ENCODE measurements around the gene TEX22. TPM values are rescaled to one million over a fixed set of nuclear protein-coding genes. Genes with fewer than 3 reads are reported as not detected.

TEX22 gene
- total RNA-seq, 2 donors from 2014 or later: 0.33 TPM; not detected in 1

- no peak overlapping the region for H3K27ac ChIP-seq
- no peaks in the 10 kb centered on the region for H3K27me3 ChIP-seq
- intact Hi-C loops (cut with DNase I): no loop called here
- TF ChIP-seq POLR2A (IDR thresholded peaks at IDR 0.05): no peak
- TF ChIP-seq CTCF (IDR thresholded peaks at IDR 0.05): no peak
- H3K4me1 ChIP-seq: no peaks in the 10 kb centered on the region
- ATAC-seq: no peak
- no peak overlapping the region for H3K4me3 ChIP-seq
- no peak for DNase-seq
- no peaks in the 10 kb centered on the region for H3K9me3 ChIP-seq
- no peaks in the 10 kb centered on the region for H3K36me3 ChIP-seq (replicated peaks in 1 of 2; ENCODE audit: insufficient read depth in 1 of 2, low read depth in 2 of 2)
- WGBS, 2 donors: 71 to 86% methylated on average over 4 of the region's 4 CpGs
Measured at GRCh38 chr14:105375635-105376057, 22.7 kb upstream of the TEX22 start.

GRCh38 chr14:105376521-105377440, 21.6 kb upstream of the TEX22 start:
- no peak for ATAC-seq
- Histone ChIP-seq H3K36me3 (replicated peaks in 1 of 2; ENCODE audit: insufficient read depth in 1 of 2, low read depth in 2 of 2) (no peaks in the 10 kb centered on the region), H3K27me3 (no peaks in the 10 kb centered on the region), H3K9me3 (no peaks in the 10 kb centered on the region), H3K27ac (no peak overlapping the region), H3K4me1 (no peaks in the 10 kb centered on the region), H3K4me3 (no peak overlapping the region)
- intact Hi-C loops (cut with DNase I): no loop called here
- DNase-seq: no peak
- TF ChIP-seq POLR2A (IDR thresholded peaks at IDR 0.05) (no peak), CTCF (IDR thresholded peaks at IDR 0.05) (no peak)
- 90 to 91% methylated on average over 11 to 32 of the region's 34 CpGs for WGBS, 2 donors

GRCh38 chr14:105377555-105378182, 20.7 kb upstream of the TEX22 start:
- Histone ChIP-seq H3K36me3 (replicated peaks in 1 of 2; ENCODE audit: insufficient read depth in 1 of 2, low read depth in 2 of 2) (no peaks in the 10 kb centered on the region), H3K27me3 (no peaks in the 10 kb centered on the region), H3K27ac (no peak overlapping the region), H3K9me3 (no peaks in the 10 kb centered on the region), H3K4me3 (no peak overlapping the region), H3K4me1 (no peaks in the 10 kb centered on the region)
- 85 to 88% methylated on average over 11 to 23 of the region's 23 CpGs for WGBS, 2 donors
- no peak for ATAC-seq
- no peak for DNase-seq
- TF ChIP-seq CTCF (IDR thresholded peaks at IDR 0.05) (no peak), POLR2A (IDR thresholded peaks at IDR 0.05) (no peak)
- intact Hi-C loops (cut with DNase I): no loop called here

- TF ChIP-seq POLR2A (IDR thresholded peaks at IDR 0.05) (no peak), CTCF (IDR thresholded peaks at IDR 0.05) (no peak)
- intact Hi-C loops (cut with DNase I): no loop called here
- 73 to 74% methylated on average over 10 to 11 of the region's 11 CpGs for WGBS, 2 donors
Measured at GRCh38 chr14:105378199-105378598, 20.1 kb upstream of the TEX22 start.

More at GRCh38 chr14:105378199-105378598, 20.1 kb upstream of the TEX22 start:
- Histone ChIP-seq H3K27ac (no peak overlapping the region), H3K4me3 (no peak overlapping the region), H3K9me3 (no peaks in the 10 kb centered on the region), H3K4me1 (no peaks in the 10 kb centered on the region), H3K36me3 (replicated peaks in 1 of 2; ENCODE audit: insufficient read depth in 1 of 2, low read depth in 2 of 2) (peaks cover 0 to under 1% of the 10 kb centered on the region in 2 donors), H3K27me3 (no peaks in the 10 kb centered on the region)
- no peak for ATAC-seq
- no peak for DNase-seq

Data from body of pancreas (tissue), 4 donors.